ENCODE results near the gene PPP2R2D. TPM values are rescaled to one million over a fixed set of nuclear protein-coding genes. Genes with fewer than 3 reads are reported as not detected.

The PPP2R2D gene
- total RNA-seq, result 32.3 TPM
- polyA plus RNA-seq, result 29.3 TPM
- long read RNA-seq, donor 1, result 0 reads
- long read RNA-seq, donor 2, result 0 reads
- long read RNA-seq, donor 3, full-length matches to known transcripts, result 6 of 6 reads
- long read RNA-seq, donor 3, partial matches to known transcripts, result 0 of 6 reads
- long read RNA-seq, donor 3, other reads (novel, unspliced or antisense), result 0 of 6 reads
- long read RNA-seq, donor 4, full-length matches to known transcripts, result 1 of 1 reads
- long read RNA-seq, donor 4, partial matches to known transcripts, result 0 of 1 reads
- long read RNA-seq, donor 4, other reads (novel, unspliced or antisense), result 0 of 1 reads
- long read RNA-seq, donor 5, full-length matches to known transcripts, result 9 of 14 reads
- long read RNA-seq, donor 5, partial matches to known transcripts, result 5 of 14 reads
- long read RNA-seq, donor 5, other reads (novel, unspliced or antisense), result 0 of 14 reads
- long read RNA-seq, donor 6, full-length matches to known transcripts, result 5 of 5 reads
- long read RNA-seq, donor 6, partial matches to known transcripts, result 0 of 5 reads
- long read RNA-seq, donor 6, other reads (novel, unspliced or antisense), result 0 of 5 reads
- long read RNA-seq, donor 7, full-length matches to known transcripts, result 1 of 178 reads
- long read RNA-seq, donor 7, partial matches to known transcripts, result 68 of 178 reads
- long read RNA-seq, donor 7, other reads (novel, unspliced or antisense), result 109 of 178 reads
- long read RNA-seq, donor 8, full-length matches to known transcripts, result 2 of 2 reads
- long read RNA-seq, donor 8, partial matches to known transcripts, result 0 of 2 reads
- long read RNA-seq, donor 8, other reads (novel, unspliced or antisense), result 0 of 2 reads
- long read RNA-seq, donor 9, full-length matches to known transcripts, result 3 of 3 reads
- long read RNA-seq, donor 9, partial matches to known transcripts, result 0 of 3 reads
- long read RNA-seq, donor 9, other reads (novel, unspliced or antisense), result 0 of 3 reads
- long read RNA-seq, donor 10, full-length matches to known transcripts, result 3 of 196 reads
- long read RNA-seq, donor 10, partial matches to known transcripts, result 138 of 196 reads
- long read RNA-seq, donor 10, other reads (novel, unspliced or antisense), result 55 of 196 reads

DNA sequence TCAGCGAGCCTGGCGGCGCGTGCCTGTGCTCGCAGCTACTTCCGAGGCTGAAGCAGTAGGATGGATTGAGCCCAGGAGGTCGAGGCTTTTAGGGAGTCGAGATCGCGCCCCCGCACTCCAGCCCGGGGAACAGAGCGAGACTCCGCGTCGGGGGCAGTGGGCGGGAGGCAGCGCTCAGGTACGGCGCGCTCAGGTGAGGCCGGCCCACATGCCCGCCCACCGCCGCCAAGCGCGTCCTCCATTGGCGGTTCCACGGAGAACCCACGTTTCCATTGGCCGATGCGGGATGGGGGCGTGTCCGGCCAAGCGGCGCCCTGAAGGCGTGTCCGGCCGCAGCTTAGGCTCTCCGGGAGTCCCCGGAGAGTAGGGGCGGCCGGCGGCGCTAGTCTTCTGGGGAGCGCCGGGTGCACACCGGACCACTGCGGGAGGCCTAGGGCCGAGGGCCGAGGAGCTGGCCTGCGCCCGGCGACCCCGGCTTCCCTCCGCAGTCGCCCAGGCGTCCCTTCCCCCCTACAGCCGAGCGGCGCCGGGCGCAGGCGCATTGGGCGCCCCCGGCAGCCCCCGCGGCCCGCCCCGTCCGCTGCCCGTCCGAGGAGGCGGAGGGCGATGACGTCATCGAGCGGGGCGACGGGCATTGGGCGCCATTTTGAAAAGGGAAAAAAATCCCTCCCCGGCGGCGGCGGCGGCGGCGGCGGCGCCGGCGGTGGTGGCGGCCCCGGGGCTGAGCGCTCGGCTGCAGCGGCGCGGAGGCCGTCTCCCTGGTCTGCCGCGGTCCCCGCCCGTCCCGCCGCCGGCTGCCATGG is at the start of gene PPP2R2D:
Gene PPP2R2D, plus strand, starts transcription at position 659 of the 803 bp plus-strand sequence. Its CDS starts 141 bp downstream, at position 800.
- under 1% methylated on average over 107 of the region's 107 CpGs for WGBS
- peak; percentile 77 to 97 (median 91) for DNase-seq (ENCODE audit: low read depth in 6 of 9, low spot score in 9 of 9)
- H3K4me3 ChIP-seq (ENCODE audit: low read length in 2 of 2), result peak within 1 kb of the TSS; percentile 71 to 94
- H3K9me3 ChIP-seq (ENCODE audit: control insufficient read depth in 2 of 2, insufficient read depth in 1 of 2, low read length in 1 of 2), result peaks cover 0 to 3% of the 10 kb centered on the region in 2 donors
- peaks cover 5 to 18% of the 10 kb centered on the region in 2 donors for H3K27me3 ChIP-seq (ENCODE audit: control insufficient read depth in 2 of 2, insufficient read depth in 1 of 2, low read length in 1 of 2)
- H3K27ac ChIP-seq (ENCODE audit: low read depth in 1 of 2, low read length in 1 of 2), result peak within 1 kb of the TSS; percentile 84 to 88
- peaks cover 4 to 7% of the 10 kb centered on the region in 2 donors for H3K36me3 ChIP-seq (ENCODE audit: control insufficient read depth in 2 of 2, insufficient read depth in 2 of 2, low read length in 1 of 2)
- H3K4me1 ChIP-seq (ENCODE audit: control insufficient read depth in 2 of 2, insufficient read depth in 2 of 2, low read length in 2 of 2), result peaks cover 29 to 46% of the 10 kb centered on the region in 2 donors

DNA sequence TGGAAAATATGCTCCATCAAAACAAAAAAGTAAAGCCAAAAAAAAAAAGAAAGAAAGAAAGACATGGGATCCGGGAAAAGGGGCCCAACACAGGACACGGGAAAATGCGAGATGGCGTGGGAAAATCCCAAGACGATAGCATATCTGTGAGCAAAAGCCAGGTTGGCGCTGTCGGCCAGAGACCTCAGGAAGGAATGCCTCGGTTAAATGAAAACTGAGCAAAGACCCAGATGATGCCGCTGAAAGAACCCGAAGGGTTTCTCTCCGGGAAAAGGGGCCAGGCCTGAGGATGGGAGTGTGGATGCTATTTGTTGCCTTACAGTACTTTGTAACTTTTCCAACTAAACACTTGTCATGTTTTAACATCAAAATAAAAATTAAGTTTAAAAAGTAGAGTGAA is 49.5 kb upstream of the PPP2R2D start:
- no peaks in the 10 kb centered on the region for H3K4me1 ChIP-seq (ENCODE audit: control insufficient read depth in 2 of 2, insufficient read depth in 2 of 2, low read length in 2 of 2)
- WGBS, result 94% methylated on average over 11 of the region's 11 CpGs
- H3K4me3 ChIP-seq (ENCODE audit: low read length in 2 of 2), result no peak overlapping the region
- no peak for DNase-seq (ENCODE audit: low read depth in 6 of 9, low spot score in 9 of 9)
- H3K9me3 ChIP-seq (ENCODE audit: control insufficient read depth in 2 of 2, insufficient read depth in 1 of 2, low read length in 1 of 2), result no peaks in the 10 kb centered on the region
- H3K36me3 ChIP-seq (ENCODE audit: control insufficient read depth in 2 of 2, insufficient read depth in 2 of 2, low read length in 1 of 2), result no peaks in the 10 kb centered on the region
- H3K27ac ChIP-seq (ENCODE audit: low read depth in 1 of 2, low read length in 1 of 2), result no peak overlapping the region
- no peaks in the 10 kb centered on the region for H3K27me3 ChIP-seq (ENCODE audit: control insufficient read depth in 2 of 2, insufficient read depth in 1 of 2, low read length in 1 of 2)

DNA sequence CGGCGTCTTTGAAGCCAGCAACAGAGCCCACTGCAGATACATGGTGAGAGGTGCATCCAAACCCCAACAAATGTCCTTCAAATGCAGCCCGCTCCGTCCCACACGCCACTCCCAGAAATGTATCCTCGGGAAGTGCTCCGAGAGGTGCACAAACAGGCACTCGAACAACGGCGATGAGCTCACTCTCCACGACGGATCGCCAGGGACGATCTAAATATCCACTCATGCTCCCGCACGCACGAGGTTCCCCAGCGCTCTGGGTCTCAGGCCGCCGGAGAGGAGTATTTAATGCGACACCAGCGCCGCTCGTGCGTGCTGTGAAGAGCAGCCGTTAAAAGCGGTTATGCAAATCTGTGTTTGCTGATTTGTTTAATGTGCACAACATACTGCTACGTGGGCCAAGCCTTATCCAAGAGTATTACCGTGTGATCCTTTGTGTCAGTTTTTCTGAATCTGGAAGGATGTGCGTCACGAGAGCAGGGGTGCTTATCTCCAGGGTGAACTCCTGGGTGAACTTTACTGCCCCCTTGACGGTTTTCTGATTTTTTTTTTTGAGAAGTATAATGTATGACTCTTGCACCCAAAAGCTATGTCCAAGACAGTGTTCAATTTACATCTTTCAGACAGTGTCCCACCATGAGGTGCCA is 48.5 kb upstream of the PPP2R2D start:
- Histone ChIP-seq H3K4me3 (ENCODE audit: low read length in 2 of 2) (no peak overlapping the region), H3K27ac (ENCODE audit: low read depth in 1 of 2, low read length in 1 of 2) (no peak overlapping the region), H3K9me3 (ENCODE audit: control insufficient read depth in 2 of 2, insufficient read depth in 1 of 2, low read length in 1 of 2) (no peaks in the 10 kb centered on the region), H3K36me3 (ENCODE audit: control insufficient read depth in 2 of 2, insufficient read depth in 2 of 2, low read length in 1 of 2) (no peaks in the 10 kb centered on the region), H3K4me1 (ENCODE audit: control insufficient read depth in 2 of 2, insufficient read depth in 2 of 2, low read length in 2 of 2) (no peaks in the 10 kb centered on the region), H3K27me3 (ENCODE audit: control insufficient read depth in 2 of 2, insufficient read depth in 1 of 2, low read length in 1 of 2) (no peaks in the 10 kb centered on the region)
- DNase-seq (ENCODE audit: low read depth in 6 of 9, low spot score in 9 of 9), result no peak
- 96% methylated on average over 32 of the region's 32 CpGs for WGBS

DNA sequence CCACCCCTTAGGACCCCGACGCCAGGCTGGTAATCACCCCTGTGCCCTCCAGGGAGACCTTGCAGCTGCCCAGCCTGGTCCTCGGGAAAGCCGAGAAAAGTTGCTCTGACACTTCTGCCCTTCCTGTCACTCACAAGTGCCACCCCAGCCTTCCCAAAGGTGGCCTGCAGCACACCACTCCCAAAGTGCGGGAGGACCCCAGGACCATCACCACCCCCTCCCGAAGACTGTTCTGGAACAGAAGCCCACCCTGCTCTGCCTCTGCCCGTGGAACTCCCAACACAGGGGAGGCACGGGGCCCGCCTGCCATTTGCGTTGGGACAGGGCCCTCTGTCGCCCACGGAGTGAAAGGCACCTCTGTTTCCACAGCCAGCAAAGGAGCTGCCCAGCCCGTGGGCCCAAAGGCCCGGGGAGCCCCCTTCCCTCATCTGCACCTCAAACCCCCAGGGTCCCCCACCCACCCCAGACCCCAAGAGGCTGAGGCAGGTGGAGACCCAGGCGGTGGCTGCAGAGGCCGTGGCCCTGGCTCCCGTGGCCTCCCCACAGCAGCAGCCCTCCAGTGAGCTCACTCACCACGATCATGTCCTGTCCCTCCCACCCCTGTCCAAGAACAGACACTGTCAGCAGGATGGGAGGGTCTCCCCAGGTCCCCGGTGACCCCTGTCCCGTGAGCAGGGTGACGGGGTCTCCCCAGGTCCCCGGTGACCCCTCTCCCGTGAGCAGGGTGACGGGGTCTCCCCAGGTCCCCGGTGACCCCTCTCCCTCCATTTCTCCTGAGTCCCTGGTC is 47.8 kb upstream of the PPP2R2D start:
- 92% methylated on average over 25 of the region's 25 CpGs for WGBS
- H3K4me1 ChIP-seq (ENCODE audit: control insufficient read depth in 2 of 2, insufficient read depth in 2 of 2, low read length in 2 of 2), result no peaks in the 10 kb centered on the region
- no peak for DNase-seq (ENCODE audit: low read depth in 6 of 9, low spot score in 9 of 9)
- no peaks in the 10 kb centered on the region for H3K9me3 ChIP-seq (ENCODE audit: control insufficient read depth in 2 of 2, insufficient read depth in 1 of 2, low read length in 1 of 2)
- no peak overlapping the region for H3K27ac ChIP-seq (ENCODE audit: low read depth in 1 of 2, low read length in 1 of 2)
- H3K27me3 ChIP-seq (ENCODE audit: control insufficient read depth in 2 of 2, insufficient read depth in 1 of 2, low read length in 1 of 2), result no peaks in the 10 kb centered on the region
- H3K4me3 ChIP-seq (ENCODE audit: low read length in 2 of 2), result no peak overlapping the region
- no peaks in the 10 kb centered on the region for H3K36me3 ChIP-seq (ENCODE audit: control insufficient read depth in 2 of 2, insufficient read depth in 2 of 2, low read length in 1 of 2)

DNA sequence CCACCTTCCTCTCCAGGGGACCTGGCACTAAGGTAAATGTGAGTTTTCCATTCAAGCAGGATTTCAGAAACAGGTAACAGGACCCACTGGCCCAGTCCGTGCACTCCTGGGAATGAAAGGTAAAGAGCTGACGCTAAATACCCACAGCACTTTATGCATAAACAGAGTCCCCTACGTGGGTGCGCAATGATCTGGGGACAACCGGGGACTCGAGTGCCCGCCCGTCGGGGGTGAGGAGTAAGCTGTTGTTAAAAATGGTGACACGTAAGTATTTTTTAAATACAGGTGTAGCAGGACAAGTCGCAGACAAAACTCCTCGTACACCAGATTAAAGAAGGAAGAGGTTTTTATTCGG is 47.2 kb upstream of the PPP2R2D start:
- Histone ChIP-seq H3K4me1 (ENCODE audit: control insufficient read depth in 2 of 2, insufficient read depth in 2 of 2, low read length in 2 of 2) (no peaks in the 10 kb centered on the region), H3K27ac (ENCODE audit: low read depth in 1 of 2, low read length in 1 of 2) (no peak overlapping the region), H3K9me3 (ENCODE audit: control insufficient read depth in 2 of 2, insufficient read depth in 1 of 2, low read length in 1 of 2) (no peaks in the 10 kb centered on the region), H3K27me3 (ENCODE audit: control insufficient read depth in 2 of 2, insufficient read depth in 1 of 2, low read length in 1 of 2) (no peaks in the 10 kb centered on the region), H3K36me3 (ENCODE audit: control insufficient read depth in 2 of 2, insufficient read depth in 2 of 2, low read length in 1 of 2) (no peaks in the 10 kb centered on the region), H3K4me3 (ENCODE audit: low read length in 2 of 2) (no peak overlapping the region)
- WGBS, result 97% methylated on average over 13 of the region's 13 CpGs
- no peak for DNase-seq (ENCODE audit: low read depth in 6 of 9, low spot score in 9 of 9)

DNA sequence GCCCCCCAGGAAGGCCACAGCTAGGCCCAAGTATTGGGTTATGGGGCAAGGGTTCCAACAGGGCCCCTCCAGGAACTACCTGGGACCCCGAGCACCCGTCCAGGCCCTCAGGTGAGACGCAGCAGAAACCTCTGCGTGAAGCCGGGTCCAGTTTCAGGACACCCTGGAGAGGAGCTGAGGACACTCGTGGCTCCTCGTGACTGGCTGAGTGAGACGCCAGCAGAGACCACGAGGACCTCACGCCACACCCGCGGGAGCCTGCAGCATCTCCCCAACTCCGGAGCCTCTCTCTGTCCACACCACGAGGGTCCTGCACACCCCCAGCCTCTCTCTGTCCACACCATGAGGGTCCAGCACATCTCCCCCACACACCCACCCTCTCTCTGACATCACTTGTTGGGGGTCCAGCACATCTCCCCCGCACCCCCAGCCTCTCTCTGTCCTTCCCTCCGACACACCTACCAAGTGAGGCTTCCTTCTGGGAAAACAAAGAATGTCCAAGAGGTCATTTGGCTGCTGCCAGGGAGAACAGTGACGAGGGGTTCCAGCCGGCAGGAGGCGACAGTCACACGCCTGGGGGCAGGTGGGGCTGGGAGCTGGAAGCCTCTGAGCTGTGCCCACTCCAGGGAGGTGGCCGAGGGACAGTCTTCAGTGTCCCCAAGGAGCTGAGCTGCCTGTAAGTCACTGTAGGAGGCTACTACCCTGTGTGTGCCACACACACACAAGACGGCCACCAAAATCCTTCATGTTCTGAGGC is 46.1 kb upstream of the PPP2R2D start:
- H3K27ac ChIP-seq (ENCODE audit: low read depth in 1 of 2, low read length in 1 of 2), result no peak overlapping the region
- no peak overlapping the region for H3K4me3 ChIP-seq (ENCODE audit: low read length in 2 of 2)
- no peaks in the 10 kb centered on the region for H3K4me1 ChIP-seq (ENCODE audit: control insufficient read depth in 2 of 2, insufficient read depth in 2 of 2, low read length in 2 of 2)
- WGBS, result 91% methylated on average over 22 of the region's 22 CpGs
- no peak for DNase-seq (ENCODE audit: low read depth in 6 of 9, low spot score in 9 of 9)
- H3K27me3 ChIP-seq (ENCODE audit: control insufficient read depth in 2 of 2, insufficient read depth in 1 of 2, low read length in 1 of 2), result no peaks in the 10 kb centered on the region
- no peaks in the 10 kb centered on the region for H3K9me3 ChIP-seq (ENCODE audit: control insufficient read depth in 2 of 2, insufficient read depth in 1 of 2, low read length in 1 of 2)
- no peaks in the 10 kb centered on the region for H3K36me3 ChIP-seq (ENCODE audit: control insufficient read depth in 2 of 2, insufficient read depth in 2 of 2, low read length in 1 of 2)

DNA sequence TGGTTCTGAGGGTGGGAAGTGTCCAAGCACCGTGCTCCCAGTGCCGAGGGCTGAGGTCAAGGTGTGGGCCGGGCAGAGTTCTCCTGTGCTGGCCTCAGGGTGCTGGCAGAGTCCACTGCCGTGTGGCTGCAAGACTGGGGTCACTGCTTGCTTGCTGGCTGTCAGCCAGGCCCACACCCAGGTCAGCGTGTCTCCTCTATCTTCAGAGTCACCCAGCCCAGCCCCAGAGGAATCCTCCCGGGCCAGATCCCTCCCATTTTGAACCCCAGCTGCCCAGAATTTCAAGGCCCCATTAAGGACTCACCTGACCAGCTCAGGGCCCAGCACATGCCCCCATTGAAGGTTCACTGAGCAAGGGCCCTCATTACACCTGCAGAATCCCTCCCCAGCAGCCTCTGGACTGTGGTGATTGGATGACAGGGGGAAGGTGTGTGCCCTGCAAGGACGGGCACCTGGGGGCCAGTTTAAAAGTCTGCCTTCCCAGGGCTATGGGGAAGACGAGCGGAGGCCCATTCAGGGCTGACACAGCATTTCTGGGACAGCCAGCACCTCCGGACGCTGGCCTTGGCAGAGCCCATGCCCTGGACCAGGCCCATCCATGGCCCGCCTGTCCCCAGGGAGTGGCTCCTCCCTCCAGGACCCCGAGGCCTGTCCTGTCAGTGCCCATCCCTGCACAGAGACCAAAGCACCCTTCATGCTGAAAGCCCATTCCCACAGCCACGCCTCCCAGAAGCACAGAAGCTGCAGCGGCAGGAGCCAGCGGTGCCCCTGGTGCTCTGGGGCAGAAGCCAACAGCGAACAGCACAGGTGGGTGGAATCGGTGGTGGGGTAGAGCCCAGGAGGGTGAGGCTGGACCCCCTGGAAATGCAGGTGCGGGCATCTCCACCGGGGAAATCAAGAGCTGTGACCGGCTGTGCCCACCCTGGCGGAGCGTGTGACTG is 45.1 kb upstream of the PPP2R2D start:
- Histone ChIP-seq H3K4me3 (ENCODE audit: low read length in 2 of 2) (no peak overlapping the region), H3K36me3 (ENCODE audit: control insufficient read depth in 2 of 2, insufficient read depth in 2 of 2, low read length in 1 of 2) (no peaks in the 10 kb centered on the region), H3K27ac (ENCODE audit: low read depth in 1 of 2, low read length in 1 of 2) (no peak overlapping the region), H3K4me1 (ENCODE audit: control insufficient read depth in 2 of 2, insufficient read depth in 2 of 2, low read length in 2 of 2) (no peaks in the 10 kb centered on the region), H3K27me3 (ENCODE audit: control insufficient read depth in 2 of 2, insufficient read depth in 1 of 2, low read length in 1 of 2) (no peaks in the 10 kb centered on the region), H3K9me3 (ENCODE audit: control insufficient read depth in 2 of 2, insufficient read depth in 1 of 2, low read length in 1 of 2) (no peaks in the 10 kb centered on the region)
- 90% methylated on average over 23 of the region's 23 CpGs for WGBS
- no peak for DNase-seq (ENCODE audit: low read depth in 6 of 9, low spot score in 9 of 9)

All from thymus (tissue), 14 donors.